ENCODE data around the gene FAM72C.
"Not testable (repeated sequence)": the region's sequence is repeated elsewhere in the genome, so short reads cannot be mapped to it uniquely, and the experiment has no call there.

Gene FAM72C

GRCh38 chr1:143938922-143939321, 32.9 kb downstream of the FAM72C start:
- H3K4me3 ChIP-seq; H3K27ac ChIP-seq; DNase-seq (ENCODE audit: low spot score): not testable (repeated sequence)

- H3K4me3 ChIP-seq; DNase-seq (ENCODE audit: low spot score); H3K27ac ChIP-seq: not testable (repeated sequence)
Observed at GRCh38 chr1:143936457-143937115, 35.2 kb downstream of the FAM72C start.

GRCh38 chr1:143919127-143919526, 52.7 kb downstream of the FAM72C start:
- H3K27ac ChIP-seq; H3K4me3 ChIP-seq; DNase-seq (ENCODE audit: low spot score): not testable (repeated sequence)

- not testable (repeated sequence) for H3K4me3 ChIP-seq; H3K27ac ChIP-seq; DNase-seq (ENCODE audit: low spot score)
Observed at GRCh38 chr1:143918552-143918951, 53.2 kb downstream of the FAM72C start.

GRCh38 chr1:143913705-143914104, 58.1 kb downstream of the FAM72C start:
- not testable (repeated sequence) for DNase-seq (ENCODE audit: low spot score); H3K27ac ChIP-seq; H3K4me3 ChIP-seq
